Neural cell (in vitro differentiated cells): ENCODE measurements around the gene ZCWPW1.

Experiments
- CTCF ChIP-seq: fragments of 450-650 bp; IDR thresholded peaks from 2 replicates; pipeline ENCODE4 v1.5.1; 2014; ENCODE audit warnings: antibody characterized with exemption, mild to moderate bottlenecking, moderate library complexity; ENCODE audit not compliant: poor library complexity, severe bottlenecking
- EP300 ChIP-seq: fragments of 450-650 bp; conservative IDR thresholded peaks from 2 replicates; pipeline ENCODE4 v1.6.1; 2014; ENCODE audit warnings: antibody characterized with exemption, mild to moderate bottlenecking, moderate library complexity; ENCODE audit not compliant: poor library complexity, severe bottlenecking
- EZH2 ChIP-seq: fragments of 200-600, 300-800 bp; shearing (Covaris generic), sonication (generic); IDR thresholded peaks from 2 replicates; pipeline ENCODE4 v1.6.1; 2014; ENCODE audit warnings: antibody characterized with exemption, low read length, borderline replicate concordance, mild to moderate bottlenecking; ENCODE audit not compliant: insufficient read depth, poor library complexity, severe bottlenecking
- MXI1 ChIP-seq: fragments of 450-650 bp; conservative IDR thresholded peaks from 2 replicates; pipeline ENCODE4 v1.6.1; 2014; ENCODE audit warnings: antibody characterized with exemption, mild to moderate bottlenecking; ENCODE audit not compliant: poor library complexity, severe bottlenecking
- POLR2AphosphoS5 ChIP-seq: IDR thresholded peaks from 2 replicates; pipeline ENCODE4 v1.6.1; 2012
- SMC3 ChIP-seq: fragments of 450-650 bp; conservative IDR thresholded peaks from 2 replicates; pipeline ENCODE4 v1.6.1; 2014; ENCODE audit warnings: antibody characterized with exemption, mild to moderate bottlenecking, moderate library complexity; ENCODE audit not compliant: poor library complexity
- TAF1 ChIP-seq: IDR thresholded peaks from 2 replicates; pipeline ENCODE4 v1.6.1; 2012; ENCODE audit warnings: low read depth
- TF ChIP-seq, protein P1 (sequence below): IDR thresholded peaks from 2 replicates; pipeline ENCODE4 v1.6.1; 2012; ENCODE audit warnings: borderline replicate concordance

GRCh38 chr7:100360135-100360854 is 68.2 kb downstream of the ZCWPW1 start:
- TF ChIP-seq CTCF (no peak), TAF1 (no peak), EZH2 (no peak), MXI1 (no peak), SMC3 (no peak), POLR2AphosphoS5 (no peak), EP300 (no peak)
- TF ChIP-seq, protein P1, sequence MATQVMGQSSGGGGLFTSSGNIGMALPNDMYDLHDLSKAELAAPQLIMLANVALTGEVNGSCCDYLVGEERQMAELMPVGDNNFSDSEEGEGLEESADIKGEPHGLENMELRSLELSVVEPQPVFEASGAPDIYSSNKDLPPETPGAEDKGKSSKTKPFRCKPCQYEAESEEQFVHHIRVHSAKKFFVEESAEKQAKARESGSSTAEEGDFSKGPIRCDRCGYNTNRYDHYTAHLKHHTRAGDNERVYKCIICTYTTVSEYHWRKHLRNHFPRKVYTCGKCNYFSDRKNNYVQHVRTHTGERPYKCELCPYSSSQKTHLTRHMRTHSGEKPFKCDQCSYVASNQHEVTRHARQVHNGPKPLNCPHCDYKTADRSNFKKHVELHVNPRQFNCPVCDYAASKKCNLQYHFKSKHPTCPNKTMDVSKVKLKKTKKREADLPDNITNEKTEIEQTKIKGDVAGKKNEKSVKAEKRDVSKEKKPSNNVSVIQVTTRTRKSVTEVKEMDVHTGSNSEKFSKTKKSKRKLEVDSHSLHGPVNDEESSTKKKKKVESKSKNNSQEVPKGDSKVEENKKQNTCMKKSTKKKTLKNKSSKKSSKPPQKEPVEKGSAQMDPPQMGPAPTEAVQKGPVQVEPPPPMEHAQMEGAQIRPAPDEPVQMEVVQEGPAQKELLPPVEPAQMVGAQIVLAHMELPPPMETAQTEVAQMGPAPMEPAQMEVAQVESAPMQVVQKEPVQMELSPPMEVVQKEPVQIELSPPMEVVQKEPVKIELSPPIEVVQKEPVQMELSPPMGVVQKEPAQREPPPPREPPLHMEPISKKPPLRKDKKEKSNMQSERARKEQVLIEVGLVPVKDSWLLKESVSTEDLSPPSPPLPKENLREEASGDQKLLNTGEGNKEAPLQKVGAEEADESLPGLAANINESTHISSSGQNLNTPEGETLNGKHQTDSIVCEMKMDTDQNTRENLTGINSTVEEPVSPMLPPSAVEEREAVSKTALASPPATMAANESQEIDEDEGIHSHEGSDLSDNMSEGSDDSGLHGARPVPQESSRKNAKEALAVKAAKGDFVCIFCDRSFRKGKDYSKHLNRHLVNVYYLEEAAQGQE, result no peak
